Naive thymus-derived CD4-positive, alpha-beta T cell (primary cell): ENCODE measurements around the gene LDAH. TPM values are rescaled to one million over a fixed set of nuclear protein-coding genes. Genes with fewer than 3 reads are reported as not detected.

Experiments used
- ATAC-seq: fragments of 150-1000 bp; cut with Tn5 transposase; 2 replicates; pipeline ENCODE4 v1.10.0; 2021; ENCODE audit warnings: mild to moderate bottlenecking, moderate library complexity
- CTCF ChIA-PET: fragments of 350-600 bp; sonication (Branson Sonifier 250); formaldehyde crosslinking; loops from one replicate; lab custom pipeline; 2021; ENCODE audit warnings: antibody characterized with exemption; lab: Charles Lee
- POLR2A ChIA-PET: fragments of 350-600 bp; sonication (Branson Sonifier 250); formaldehyde crosslinking; loops from one replicate; lab custom pipeline; 2021; ENCODE audit warnings: antibody characterized with exemption, inconsistent platforms; lab: Charles Lee
- DNase-seq, 9 donors: peaks; one replicate each; pipeline versions ENCODE4 v3.0.0 to v3.0.0-alpha.2; 2020 to 2022; ENCODE audit warnings: mixed read lengths in 1 of 9
- H3K27ac ChIP-seq: one replicate; pipeline ENCODE4 v1.7.0; 2013; ENCODE audit warnings: mild to moderate bottlenecking, low read depth, low read length, moderate library complexity
- H3K27me3 ChIP-seq, 2 donors: one replicate each; pipeline ENCODE4 v1.7.0; 2013; ENCODE audit warnings: low read length in 2 of 2, mild to moderate bottlenecking in 2 of 2, moderate library complexity in 2 of 2; ENCODE audit not compliant: control insufficient read depth in 2 of 2, insufficient read depth in 2 of 2
- H3K36me3 ChIP-seq, 3 experiments: 1 replicate in 2 of 3; 2 replicates in 1 of 3; pipeline ENCODE4 v1.7.0; 2013; ENCODE audit warnings: low read length in 3 of 3, mild to moderate bottlenecking in 3 of 3, moderate library complexity in 1 of 3; ENCODE audit not compliant: insufficient read depth in 3 of 3, control insufficient read depth in 2 of 3
- H3K4me1 ChIP-seq, 2 donors: one replicate each; pipeline ENCODE4 v1.7.0; 2013; ENCODE audit warnings: low read length in 2 of 2, mild to moderate bottlenecking in 2 of 2, moderate library complexity in 1 of 2; ENCODE audit not compliant: control insufficient read depth in 2 of 2, insufficient read depth in 2 of 2
- H3K4me3 ChIP-seq: 2 replicates; pipeline ENCODE4 v1.7.0; 2013; ENCODE audit warnings: mild to moderate bottlenecking, low read length
- H3K9me3 ChIP-seq, 3 experiments: 1 replicate in 2 of 3; 2 replicates in 1 of 3; pipeline ENCODE4 v1.7.0; 2013; ENCODE audit warnings: low read length in 3 of 3; ENCODE audit not compliant: control insufficient read depth in 2 of 3
- H3K27ac Mint-ChIP-seq, 9 donors: one replicate each; pipeline ENCODE4 v1.8.0; 2020 to 2022; ENCODE audit warnings: mixed read lengths in 9 of 9, mild to moderate bottlenecking in 8 of 9, moderate library complexity in 5 of 9, inconsistent platforms in 2 of 9
- H3K27me3 Mint-ChIP-seq, 5 donors: one replicate each; pipeline ENCODE4 v1.8.0; 2021 to 2022; ENCODE audit warnings: mixed read lengths in 5 of 5, mild to moderate bottlenecking in 1 of 5
- H3K36me3 Mint-ChIP-seq, 5 donors: one replicate each; pipeline ENCODE4 v1.8.0; 2020 to 2022; ENCODE audit warnings: mixed read lengths in 5 of 5, mild to moderate bottlenecking in 3 of 5, inconsistent platforms in 1 of 5
- H3K4me1 Mint-ChIP-seq, 7 donors: one replicate each; pipeline ENCODE4 v1.8.0; 2020 to 2022; ENCODE audit warnings: mixed read lengths in 7 of 7, mild to moderate bottlenecking in 3 of 7, inconsistent platforms in 1 of 7
- H3K4me3 Mint-ChIP-seq, 10 donors: one replicate each; pipeline ENCODE4 v1.8.0; 2020 to 2022; ENCODE audit warnings: mild to moderate bottlenecking in 10 of 10, mixed read lengths in 10 of 10, moderate library complexity in 6 of 10, inconsistent platforms in 2 of 10
- H3K9me3 Mint-ChIP-seq, 11 donors: one replicate each; pipeline ENCODE4 v1.8.0; 2020 to 2022; ENCODE audit warnings: mixed read lengths in 11 of 11, mild to moderate bottlenecking in 4 of 11, inconsistent platforms in 1 of 11, moderate library complexity in 1 of 11
- intact Hi-C, 2 donors: fragments of 100-400 bp; cut with micrococcal nuclease; formaldehyde crosslinking; loops; one replicate each; pipeline ENCODE4 v1.15.1; 2023
- polyA plus RNA-seq, 2 donors: library from polyadenylated mRNA; unstranded; fragments of 300-500 nt; fragmentation: Illumina TruSeq; gene quantifications; one replicate each; pipeline ENCODE4 v1.2.3, GENCODE V29; 2021
- total RNA-seq, 6 experiments: library from RNA in 5 of 6; stranded (reverse) in 5 of 6; gene quantifications; 1 replicate in 5 of 6; 2 replicates in 1 of 6; pipeline ENCODE4 v1.2.3 and lab custom pipeline; 2021 to 2026

LDAH gene
- total and polyA plus RNA-seq, 7 experiments from 2014 or later = 8.6 to 29.8 (median 15.8) TPM

GRCh38 chr2:20737505-20737904 lies 85.4 kb downstream of the LDAH start:
- Mint-ChIP-seq H3K9me3 (peaks cover 0 to 6% (median 0%) of the 10 kb centered on the region in 11 donors), H3K4me3 (no peak overlapping the region), H3K36me3 (peaks cover 14 to 77% (median 62%) of the 10 kb centered on the region in 5 donors), H3K27me3 (no peaks in the 10 kb centered on the region), H3K27ac (no peak overlapping the region), H3K4me1 (peaks cover 0 to 13% (median 0%) of the 10 kb centered on the region in 7 donors)
- no peaks in the 10 kb centered on the region for H3K4me1 ChIP-seq
- intact Hi-C loops = no loop called here
- CTCF ChIA-PET = no interaction called here
- POLR2A ChIA-PET = no interaction called here
- H3K9me3 ChIP-seq = no peaks in the 10 kb centered on the region
- DNase-seq (no peak), ATAC-seq (no peak)
- no peak overlapping the region for H3K27ac ChIP-seq
- H3K4me3 ChIP-seq = no peak overlapping the region
- peaks cover 0 to 13% (median 0%) of the 10 kb centered on the region in 3 experiments for H3K36me3 ChIP-seq
- H3K27me3 ChIP-seq = no peaks in the 10 kb centered on the region

GRCh38 chr2:20728114-20728758 lies 94.7 kb downstream of the LDAH start:
- H3K36me3 ChIP-seq = no peaks in the 10 kb centered on the region
- Mint-ChIP-seq H3K9me3 (peaks cover 0 to 5% (median 0%) of the 10 kb centered on the region in 11 donors), H3K36me3 (peaks cover 8 to 58% (median 45%) of the 10 kb centered on the region in 5 donors), H3K27me3 (no peaks in the 10 kb centered on the region), H3K4me3 (no peak overlapping the region), H3K27ac (no peak overlapping the region), H3K4me1 (peaks cover 0 to 4% (median 0%) of the 10 kb centered on the region in 7 donors)
- H3K4me1 ChIP-seq = no peaks in the 10 kb centered on the region
- ATAC-seq (no peak), DNase-seq (no peak)
- no peak overlapping the region for H3K27ac ChIP-seq
- no peaks in the 10 kb centered on the region for H3K27me3 ChIP-seq
- intact Hi-C loops = no loop called here
- H3K9me3 ChIP-seq = no peaks in the 10 kb centered on the region
- CTCF ChIA-PET = interaction anchor here (0.6 kb wide), 1 partner anchor 58 kb away, joined by 6 read pairs; no protein-coding TSS in a partner anchor
- H3K4me3 ChIP-seq = no peak overlapping the region
- POLR2A ChIA-PET = no interaction called here

- POLR2A ChIA-PET = no interaction called here
- H3K36me3 Mint-ChIP-seq = peaks cover 10 to 64% (median 48%) of the 10 kb centered on the region in 5 donors
- Histone ChIP-seq H3K4me3 (no peak overlapping the region), H3K36me3 (no peaks in the 10 kb centered on the region), H3K27me3 (no peaks in the 10 kb centered on the region), H3K9me3 (no peaks in the 10 kb centered on the region), H3K4me1 (no peaks in the 10 kb centered on the region), H3K27ac (no peak overlapping the region)
- H3K4me3 Mint-ChIP-seq = no peak overlapping the region
- ATAC-seq = no peak
- DNase-seq = no peak
- CTCF ChIA-PET = no interaction called here
- peaks cover 0 to 3% (median 0%) of the 10 kb centered on the region in 7 donors for H3K4me1 Mint-ChIP-seq
- peaks cover 0 to 5% (median 0%) of the 10 kb centered on the region in 11 donors for H3K9me3 Mint-ChIP-seq
- intact Hi-C loops = no loop called here
- H3K27me3 Mint-ChIP-seq = no peaks in the 10 kb centered on the region
- H3K27ac Mint-ChIP-seq = no peak overlapping the region
Observed at GRCh38 chr2:20726913-20727312, 96.0 kb downstream of the LDAH start.

GRCh38 chr2:20725782-20726181 lies 97.1 kb downstream of the LDAH start:
- no peak overlapping the region for H3K4me3 Mint-ChIP-seq
- ChIA-PET CTCF (no interaction called here), POLR2A (no interaction called here)
- Histone ChIP-seq H3K27ac (no peak overlapping the region), H3K4me3 (no peak overlapping the region), H3K9me3 (no peaks in the 10 kb centered on the region), H3K4me1 (no peaks in the 10 kb centered on the region), H3K36me3 (no peaks in the 10 kb centered on the region), H3K27me3 (no peaks in the 10 kb centered on the region)
- no peak for DNase-seq
- intact Hi-C loops = no loop called here
- ATAC-seq = no peak
- peaks cover 0 to 13% (median 3%) of the 10 kb centered on the region in 11 donors for H3K9me3 Mint-ChIP-seq
- H3K36me3 Mint-ChIP-seq = peaks cover 10 to 70% (median 50%) of the 10 kb centered on the region in 5 donors
- H3K27ac Mint-ChIP-seq = no peak overlapping the region
- H3K4me1 Mint-ChIP-seq = peaks cover 0 to 4% (median 0%) of the 10 kb centered on the region in 7 donors
- H3K27me3 Mint-ChIP-seq = no peaks in the 10 kb centered on the region

GRCh38 chr2:20724500-20725053 lies 98.3 kb downstream of the LDAH start:
- intact Hi-C loops = no loop called here
- Mint-ChIP-seq H3K9me3 (peaks cover 0 to 21% (median 5%) of the 10 kb centered on the region in 11 donors), H3K4me1 (peaks cover 0 to 6% (median 0%) of the 10 kb centered on the region in 7 donors), H3K36me3 (peaks cover 10 to 77% (median 57%) of the 10 kb centered on the region in 5 donors), H3K27ac (no peak overlapping the region), H3K4me3 (no peak overlapping the region), H3K27me3 (no peaks in the 10 kb centered on the region)
- Histone ChIP-seq H3K4me3 (no peak overlapping the region), H3K27me3 (no peaks in the 10 kb centered on the region), H3K9me3 (no peaks in the 10 kb centered on the region), H3K4me1 (no peaks in the 10 kb centered on the region), H3K36me3 (no peaks in the 10 kb centered on the region), H3K27ac (no peak overlapping the region)
- ChIA-PET CTCF (no interaction called here), POLR2A (no interaction called here)
- DNase-seq = no peak
- ATAC-seq = no peak

GRCh38 chr2:20723543-20723942 lies 99.4 kb downstream of the LDAH start:
- POLR2A ChIA-PET = no interaction called here
- CTCF ChIA-PET = no interaction called here
- DNase-seq = no peak
- Mint-ChIP-seq H3K9me3 (peaks cover 0 to 31% (median 5%) of the 10 kb centered on the region in 11 donors), H3K27ac (no peak overlapping the region), H3K4me1 (peaks cover 0 to 9% (median 0%) of the 10 kb centered on the region in 7 donors), H3K4me3 (no peak overlapping the region), H3K27me3 (no peaks in the 10 kb centered on the region), H3K36me3 (peaks cover 10 to 80% (median 66%) of the 10 kb centered on the region in 5 donors)
- Histone ChIP-seq H3K4me1 (no peaks in the 10 kb centered on the region), H3K4me3 (no peak overlapping the region), H3K27ac (no peak overlapping the region), H3K36me3 (no peaks in the 10 kb centered on the region), H3K9me3 (no peaks in the 10 kb centered on the region), H3K27me3 (no peaks in the 10 kb centered on the region)
- intact Hi-C loops = no loop called here
- no peak for ATAC-seq
